ENCODE results near the gene BSDC1. TPM values are rescaled to one million over a fixed set of nuclear protein-coding genes. Genes with fewer than 3 reads are reported as not detected.

The BSDC1 gene
- total RNA-seq, 1 donor from 2014 or later: 35.5 TPM

- Histone ChIP-seq H3K36me3 (ENCODE audit: control insufficient read depth, insufficient read depth, low read length) (peaks cover 2% of the 10 kb centered on the region), H3K4me3 (ENCODE audit: low read depth, low read length) (peak within 1 kb of the TSS; percentile 56), H3K27me3 (ENCODE audit: control insufficient read depth, insufficient read depth, low read length) (no peaks in the 10 kb centered on the region)
- no peak for FAIRE-seq
- no peak for TF ChIP-seq CTCF (IDR thresholded peaks at IDR 0.05; ENCODE audit: insufficient read depth, low read length, severe bottlenecking)
- peak; percentile 16 for DNase-seq (ENCODE audit: low read depth)
Measured at GRCh38 chr1:32335790-32336590, 58.3 kb downstream of the BSDC1 start, which contains the start of gene MARCKSL1. MARCKSL1 (minus strand) TSS chr1:32336233; CDS start chr1:32336033, 200 bp downstream.

GRCh38 chr1:32335535-32335789 is 58.8 kb downstream of the BSDC1 start:
- no peaks in the 10 kb centered on the region for H3K27me3 ChIP-seq (ENCODE audit: control insufficient read depth, insufficient read depth, low read length)
- TF ChIP-seq CTCF (IDR thresholded peaks at IDR 0.05; ENCODE audit: insufficient read depth, low read length, severe bottlenecking): no peak
- FAIRE-seq: no peak

GRCh38 chr1:32334864-32335534 is 59.2 kb downstream of the BSDC1 start:
- H3K4me3 ChIP-seq (ENCODE audit: low read depth, low read length): peak overlapping the region; percentile 56
- FAIRE-seq (no peak), DNase-seq (ENCODE audit: low read depth) (no peak)
- peaks cover 4% of the 10 kb centered on the region for H3K36me3 ChIP-seq (ENCODE audit: control insufficient read depth, insufficient read depth, low read length)
- H3K27me3 ChIP-seq (ENCODE audit: control insufficient read depth, insufficient read depth, low read length): no peaks in the 10 kb centered on the region
- TF ChIP-seq CTCF (IDR thresholded peaks at IDR 0.05; ENCODE audit: insufficient read depth, low read length, severe bottlenecking): peak; percentile 76

More at GRCh38 chr1:32335535-32335789, 58.8 kb downstream of the BSDC1 start:
- Histone ChIP-seq H3K4me3 (ENCODE audit: low read depth, low read length) (peak overlapping the region; percentile 56), H3K36me3 (ENCODE audit: control insufficient read depth, insufficient read depth, low read length) (peaks cover 4% of the 10 kb centered on the region)
- no peak for DNase-seq (ENCODE audit: low read depth)

GRCh38 chr1:32334274-32334861 is 59.9 kb downstream of the BSDC1 start:
- Histone ChIP-seq H3K27me3 (ENCODE audit: control insufficient read depth, insufficient read depth, low read length) (no peaks in the 10 kb centered on the region), H3K4me3 (ENCODE audit: low read depth, low read length) (no peak overlapping the region), H3K36me3 (ENCODE audit: control insufficient read depth, insufficient read depth, low read length) (peaks cover 4% of the 10 kb centered on the region)
- DNase-seq (ENCODE audit: low read depth) (no peak), FAIRE-seq (no peak)
- TF ChIP-seq CTCF (IDR thresholded peaks at IDR 0.05; ENCODE audit: insufficient read depth, low read length, severe bottlenecking): no peak

GRCh38 chr1:32333251-32333963 is 60.8 kb downstream of the BSDC1 start:
- H3K36me3 ChIP-seq (ENCODE audit: control insufficient read depth, insufficient read depth, low read length): peaks cover 8% of the 10 kb centered on the region
- no peaks in the 10 kb centered on the region for H3K27me3 ChIP-seq (ENCODE audit: control insufficient read depth, insufficient read depth, low read length)
- TF ChIP-seq CTCF (IDR thresholded peaks at IDR 0.05; ENCODE audit: insufficient read depth, low read length, severe bottlenecking): no peak
- FAIRE-seq (no peak), DNase-seq (ENCODE audit: low read depth) (no peak)
- H3K4me3 ChIP-seq (ENCODE audit: low read depth, low read length): no peak overlapping the region

Data from bronchial epithelial cell (primary cell).